ENCODE measurements around the gene ISOC1.

Gene ISOC1

GRCh38 chr5:129107637-129108036, 13.1 kb downstream of the ISOC1 start:
- TF ChIP-seq EZH2 (IDR thresholded peaks at IDR 0.05; ENCODE audit: borderline replicate concordance, low read depth, low read length, severe bottlenecking) (no peak), CTCF (IDR thresholded peaks at IDR 0.05; ENCODE audit: borderline replicate concordance, extremely low read depth, low read length, poor library complexity, severe bottlenecking) (no peak)
- no peak overlapping the region for H3K9ac ChIP-seq (ENCODE audit: low read depth, low read length)
- peaks cover 36% of the 10 kb centered on the region; the same call in 1 of the 2 replicates for H3K36me3 ChIP-seq (ENCODE audit: insufficient read depth, low read length)
- no peaks in the 10 kb centered on the region for H3K9me3 ChIP-seq (ENCODE audit: insufficient read depth, low read length, severe bottlenecking)
- H3K27ac ChIP-seq (ENCODE audit: low read length), result no peak overlapping the region
- H3K4me1 ChIP-seq (ENCODE audit: insufficient read depth, low read length), result no peaks in the 10 kb centered on the region
- ATAC-seq (ENCODE audit: insufficient read depth, low read depth) (no peak), DNase-seq (no peak)
- H3K4me2 ChIP-seq (ENCODE audit: insufficient read depth, low read length), result no peak overlapping the region
- no peaks in the 10 kb centered on the region for H3K27me3 ChIP-seq (ENCODE audit: insufficient read depth, low read length, poor library complexity)
- H4K20me1 ChIP-seq (ENCODE audit: insufficient read depth, low read length), result no peaks in the 10 kb centered on the region
- no peak overlapping the region for H2AFZ ChIP-seq (ENCODE audit: low read depth, low read length)
- no peak overlapping the region for H3K4me3 ChIP-seq (ENCODE audit: low read depth in 1 of 2, low read length in 2 of 2)
- H3K79me2 ChIP-seq (ENCODE audit: insufficient read depth, low read length), result 0 out of 2 replicates have a peak, but pooled peaks cover 4% of the 10 kb centered on the region

GRCh38 chr5:129110742-129111141, 16.2 kb downstream of the ISOC1 start:
- H4K20me1 ChIP-seq (ENCODE audit: insufficient read depth, low read length), result no peaks in the 10 kb centered on the region
- TF ChIP-seq CTCF (IDR thresholded peaks at IDR 0.05; ENCODE audit: borderline replicate concordance, extremely low read depth, low read length, poor library complexity, severe bottlenecking), result no peak
- TF ChIP-seq EZH2 (IDR thresholded peaks at IDR 0.05; ENCODE audit: borderline replicate concordance, low read depth, low read length, severe bottlenecking), result no peak
- H3K27ac ChIP-seq (ENCODE audit: low read length), result no peak overlapping the region
- H3K27me3 ChIP-seq (ENCODE audit: insufficient read depth, low read length, poor library complexity), result no peaks in the 10 kb centered on the region
- no peaks in the 10 kb centered on the region for H3K4me1 ChIP-seq (ENCODE audit: insufficient read depth, low read length)
- no peak overlapping the region for H3K9ac ChIP-seq (ENCODE audit: low read depth, low read length)
- H3K4me2 ChIP-seq (ENCODE audit: insufficient read depth, low read length), result no peak overlapping the region
- ATAC-seq (ENCODE audit: insufficient read depth, low read depth) (no peak), DNase-seq (no peak)
- no peak overlapping the region for H2AFZ ChIP-seq (ENCODE audit: low read depth, low read length)
- no peak overlapping the region for H3K4me3 ChIP-seq (ENCODE audit: low read depth in 1 of 2, low read length in 2 of 2)
- H3K36me3 ChIP-seq (ENCODE audit: insufficient read depth, low read length), result peaks cover 40% of the 10 kb centered on the region; the same call in 1 of the 2 replicates
- H3K79me2 ChIP-seq (ENCODE audit: insufficient read depth, low read length), result no peaks in the 10 kb centered on the region
- H3K9me3 ChIP-seq (ENCODE audit: insufficient read depth, low read length, severe bottlenecking), result no peaks in the 10 kb centered on the region

GRCh38 chr5:129111351-129111750, 16.8 kb downstream of the ISOC1 start:
- Histone ChIP-seq H3K4me1 (ENCODE audit: insufficient read depth, low read length) (no peaks in the 10 kb centered on the region), H3K36me3 (ENCODE audit: insufficient read depth, low read length) (peaks cover 36% of the 10 kb centered on the region; the same call in 1 of the 2 replicates), H3K4me3 (ENCODE audit: low read depth in 1 of 2, low read length in 2 of 2) (no peak overlapping the region), H3K9ac (ENCODE audit: low read depth, low read length) (no peak overlapping the region), H3K9me3 (ENCODE audit: insufficient read depth, low read length, severe bottlenecking) (no peaks in the 10 kb centered on the region), H4K20me1 (ENCODE audit: insufficient read depth, low read length) (no peaks in the 10 kb centered on the region), H3K4me2 (ENCODE audit: insufficient read depth, low read length) (no peak overlapping the region), H3K27me3 (ENCODE audit: insufficient read depth, low read length, poor library complexity) (no peaks in the 10 kb centered on the region), H3K79me2 (ENCODE audit: insufficient read depth, low read length) (no peaks in the 10 kb centered on the region), H2AFZ (ENCODE audit: low read depth, low read length) (no peak overlapping the region), H3K27ac (ENCODE audit: low read length) (no peak overlapping the region)
- ATAC-seq (ENCODE audit: insufficient read depth, low read depth), result no peak
- TF ChIP-seq CTCF (IDR thresholded peaks at IDR 0.05; ENCODE audit: borderline replicate concordance, extremely low read depth, low read length, poor library complexity, severe bottlenecking), result no peak
- no peak for TF ChIP-seq EZH2 (IDR thresholded peaks at IDR 0.05; ENCODE audit: borderline replicate concordance, low read depth, low read length, severe bottlenecking)
- no peak for DNase-seq

GRCh38 chr5:129112295-129112694, 17.7 kb downstream of the ISOC1 start:
- no peaks in the 10 kb centered on the region for H3K27me3 ChIP-seq (ENCODE audit: insufficient read depth, low read length, poor library complexity)
- DNase-seq (no peak), ATAC-seq (ENCODE audit: insufficient read depth, low read depth) (no peak)
- no peak overlapping the region for H3K4me2 ChIP-seq (ENCODE audit: insufficient read depth, low read length)
- no peaks in the 10 kb centered on the region for H3K4me1 ChIP-seq (ENCODE audit: insufficient read depth, low read length)
- TF ChIP-seq EZH2 (IDR thresholded peaks at IDR 0.05; ENCODE audit: borderline replicate concordance, low read depth, low read length, severe bottlenecking), result no peak
- no peak for TF ChIP-seq CTCF (IDR thresholded peaks at IDR 0.05; ENCODE audit: borderline replicate concordance, extremely low read depth, low read length, poor library complexity, severe bottlenecking)
- H3K4me3 ChIP-seq (ENCODE audit: low read depth in 1 of 2, low read length in 2 of 2), result no peak overlapping the region
- H3K79me2 ChIP-seq (ENCODE audit: insufficient read depth, low read length), result no peaks in the 10 kb centered on the region
- no peak overlapping the region for H3K27ac ChIP-seq (ENCODE audit: low read length)
- peaks cover 26% of the 10 kb centered on the region; the same call in 1 of the 2 replicates for H3K36me3 ChIP-seq (ENCODE audit: insufficient read depth, low read length)
- no peak overlapping the region for H2AFZ ChIP-seq (ENCODE audit: low read depth, low read length)
- H3K9me3 ChIP-seq (ENCODE audit: insufficient read depth, low read length, severe bottlenecking), result no peaks in the 10 kb centered on the region
- H4K20me1 ChIP-seq (ENCODE audit: insufficient read depth, low read length), result no peaks in the 10 kb centered on the region
- H3K9ac ChIP-seq (ENCODE audit: low read depth, low read length), result no peak overlapping the region

Measured in DND-41 (cell line).